SKM-1 treated with dmso at 0.1 percent for 144 hours (cell line): Measurements from ENCODE around the gene PDC.
"Not testable (repeated sequence)": the region's sequence is repeated elsewhere in the genome, so short reads cannot be mapped to it uniquely, and the experiment has no call there.

Experiments
- DNase-seq: peaks from one replicate; lab custom pipeline; 2025; ENCODE audit not compliant: unreplicated experiment; lab: John Stamatoyannopoulos, UW

PDC gene

GRCh38 chr1:186473047-186473446, 12.1 kb upstream of the PDC start:
- DNase-seq = no peak

- no peak for DNase-seq
These were observed 5.0 kb upstream of the PDC start for GRCh38 chr1:186465946-186466345.

GRCh38 chr1:186465491-186465890, 4.6 kb upstream of the PDC start:
- DNase-seq = not testable (repeated sequence)

- DNase-seq = no peak
These were observed 3.0 kb upstream of the PDC start for GRCh38 chr1:186463926-186464325.

GRCh38 chr1:186463511-186463910, 2.6 kb upstream of the PDC start:
- DNase-seq = no peak

GRCh38 chr1:186459161-186459560, 1.8 kb downstream of the PDC start:
- not testable (repeated sequence) for DNase-seq

- DNase-seq = no peak
These were observed 4.1 kb downstream of the PDC start for GRCh38 chr1:186456729-186457255.

GRCh38 chr1:186454981-186455380, 5.9 kb downstream of the PDC start:
- no peak for DNase-seq

GRCh38 chr1:186446152-186446551, 14.8 kb downstream of the PDC start:
- no peak for DNase-seq

GRCh38 chr1:186443638-186444037, 17.3 kb downstream of the PDC start:
- DNase-seq = no peak

GRCh38 chr1:186442651-186443375, 18.1 kb downstream of the PDC start:
- DNase-seq = peak; percentile 58

GRCh38 chr1:186440584-186440983, 20.3 kb downstream of the PDC start:
- no peak for DNase-seq

GRCh38 chr1:186438567-186438966, 22.3 kb downstream of the PDC start:
- no peak for DNase-seq

- DNase-seq = peak; percentile 72
These were observed 25.6 kb downstream of the PDC start for GRCh38 chr1:186435336-186435735.

GRCh38 chr1:186429017-186429416, 31.9 kb downstream of the PDC start:
- DNase-seq = no peak

GRCh38 chr1:186426118-186426517, 34.8 kb downstream of the PDC start:
- DNase-seq = no peak

GRCh38 chr1:186424539-186424938, 36.4 kb downstream of the PDC start:
- no peak for DNase-seq

- DNase-seq = no peak
These were observed 39.5 kb downstream of the PDC start for GRCh38 chr1:186421446-186421845.

- DNase-seq = no peak
These were observed 40.0 kb downstream of the PDC start for GRCh38 chr1:186420923-186421322.

GRCh38 chr1:186420311-186420710, 40.6 kb downstream of the PDC start:
- DNase-seq = no peak

- DNase-seq = no peak
These were observed 42.4 kb downstream of the PDC start for GRCh38 chr1:186418503-186418902.

GRCh38 chr1:186413319-186413718, 47.6 kb downstream of the PDC start:
- DNase-seq = no peak

- no peak for DNase-seq
These were observed 51.8 kb downstream of the PDC start for GRCh38 chr1:186409091-186409490.
